Stimulated activated naive CD8-positive, alpha-beta T cell treated with anti-CD3 and anti-CD28 coated beads, Interleukin-15, Interleukin-2, amounts not matched to agents 100 U/mL and 50 U/mL, for 24 hours (primary cell): ENCODE measurements around the gene DMRTA2.
"Not testable (repeated sequence)": the region's sequence is repeated elsewhere in the genome, so short reads cannot be mapped to it uniquely, and the experiment has no call there.

Experiments used
- ATAC-seq: fragments of 150-1000 bp; cut with Tn5 transposase; one replicate; pipeline ENCODE4 v1.10.0; 2021
- DNase-seq: peaks from one replicate; pipeline ENCODE4 v3.0.0; 2021

Gene DMRTA2

GRCh38 chr1:50423670-50424000 lies 392 bp upstream of the DMRTA2 start:
- ATAC-seq (no peak), DNase-seq (peak; percentile 39)

- ATAC-seq (no peak), DNase-seq (no peak)
These were observed 633 bp downstream of the DMRTA2 start for GRCh38 chr1:50422675-50422945.

GRCh38 chr1:50421768-50422674 lies 1.2 kb downstream of the DMRTA2 start:
- no peak for DNase-seq
- no peak for ATAC-seq

GRCh38 chr1:50421366-50421748 lies 1.9 kb downstream of the DMRTA2 start:
- DNase-seq: no peak
- no peak for ATAC-seq

- ATAC-seq: no peak
These were observed 2.4 kb downstream of the DMRTA2 start for GRCh38 chr1:50420689-50421365.

DNA sequence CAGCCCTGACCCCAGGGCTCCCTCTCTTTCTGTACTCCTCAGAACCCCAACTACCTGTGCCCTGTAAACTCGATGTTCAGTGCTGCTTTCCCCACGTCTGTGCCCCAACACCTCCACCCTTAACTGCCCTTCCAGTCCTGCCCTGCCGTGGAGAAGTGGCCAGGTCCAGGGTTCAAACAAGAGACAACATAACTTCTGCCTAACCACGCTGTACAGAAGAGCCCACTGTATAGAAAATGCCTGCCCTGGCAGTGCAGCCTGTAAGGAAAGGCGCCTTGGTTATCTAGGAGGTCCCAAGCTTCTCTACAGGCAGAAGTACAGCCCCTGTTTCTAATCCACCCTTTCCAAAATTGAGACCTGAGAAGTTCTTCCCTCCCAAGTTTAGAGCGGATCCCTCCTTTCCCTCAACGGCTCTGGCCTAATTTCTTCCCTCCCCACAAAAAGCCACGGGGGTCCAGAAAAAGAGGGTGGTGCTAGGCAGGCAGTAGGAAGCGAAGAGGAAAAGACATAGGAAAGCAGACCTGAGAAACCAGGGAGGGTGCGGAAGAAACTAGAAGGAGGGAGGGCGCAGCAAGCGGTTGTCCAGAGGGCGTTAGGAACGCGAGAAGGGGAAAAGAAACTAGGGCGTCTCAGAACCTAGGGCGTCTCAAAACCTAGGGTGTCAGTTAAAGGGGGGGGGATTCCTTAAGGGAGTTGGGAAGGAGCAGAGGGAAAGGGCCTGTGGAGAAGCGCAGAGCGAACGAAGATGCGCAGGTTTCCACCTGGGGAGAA lies 3.2 kb downstream of the DMRTA2 start:
- ATAC-seq (no peak), DNase-seq (no peak)

More at GRCh38 chr1:50420689-50421365, 2.4 kb downstream of the DMRTA2 start:
- peak; percentile 24 for DNase-seq

DNA sequence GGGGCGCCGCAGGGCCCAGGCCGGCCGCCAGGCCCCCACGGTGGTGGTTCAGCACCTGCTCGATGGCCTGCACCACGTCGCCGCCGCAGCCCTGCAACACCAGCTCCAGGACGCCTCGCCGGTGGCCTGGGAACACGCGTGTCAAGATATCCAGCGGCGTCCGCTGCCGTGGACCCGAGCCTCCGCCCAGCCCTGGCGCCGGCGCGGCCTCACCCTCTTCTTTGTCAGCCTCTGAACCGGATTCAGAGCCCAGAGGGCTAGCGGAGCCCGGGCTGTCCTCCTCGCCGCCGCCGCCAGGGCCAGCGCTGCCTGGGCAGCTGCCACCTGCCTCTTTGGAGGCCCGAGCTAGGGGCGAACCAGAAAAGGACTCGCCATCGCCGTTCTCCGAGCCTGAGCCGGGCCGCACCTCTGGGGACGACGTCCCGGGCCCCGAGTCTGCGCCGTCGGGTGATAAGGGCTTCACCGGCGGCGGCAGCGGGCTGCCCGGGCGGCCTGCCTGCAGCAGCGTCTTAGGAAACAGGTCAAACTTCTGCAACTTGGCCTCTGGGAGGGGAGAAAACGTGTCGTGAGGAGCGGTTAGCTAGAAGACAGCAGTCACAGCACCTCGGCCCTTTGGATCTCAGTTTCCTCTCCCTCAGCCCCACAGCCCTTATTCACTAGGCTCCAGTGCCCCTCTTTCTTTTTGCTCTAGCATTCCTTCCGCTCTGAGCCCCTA lies 3.9 kb downstream of the DMRTA2 start:
- DNase-seq (peak; percentile 14), ATAC-seq (no peak)

GRCh38 chr1:50418600-50419109 lies 4.6 kb downstream of the DMRTA2 start:
- DNase-seq: peak; percentile 8
- no peak for ATAC-seq

GRCh38 chr1:50417946-50418599 lies 5.2 kb downstream of the DMRTA2 start:
- DNase-seq: no peak
- no peak for ATAC-seq

DNA sequence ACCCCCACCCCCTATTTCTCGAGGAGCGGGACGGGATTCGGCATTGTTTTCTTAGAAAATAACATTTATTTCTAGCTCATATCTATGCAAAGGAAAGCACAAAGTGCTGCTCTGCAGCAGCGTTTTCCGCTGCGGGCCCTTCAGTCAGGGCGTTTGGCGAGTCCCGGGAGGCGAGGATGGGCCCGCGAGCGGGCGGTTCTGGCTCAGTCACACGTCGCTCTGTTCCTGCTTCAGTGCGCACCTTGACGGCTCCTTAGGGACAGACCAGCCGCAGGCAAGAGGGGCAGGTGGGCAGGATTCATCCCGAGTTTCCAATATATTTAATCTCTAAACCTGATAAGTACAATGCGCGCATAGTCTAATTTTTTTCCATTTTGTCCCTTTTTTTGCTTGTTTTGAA lies 5.7 kb downstream of the DMRTA2 start:
- DNase-seq (no peak), ATAC-seq (no peak)

DNA sequence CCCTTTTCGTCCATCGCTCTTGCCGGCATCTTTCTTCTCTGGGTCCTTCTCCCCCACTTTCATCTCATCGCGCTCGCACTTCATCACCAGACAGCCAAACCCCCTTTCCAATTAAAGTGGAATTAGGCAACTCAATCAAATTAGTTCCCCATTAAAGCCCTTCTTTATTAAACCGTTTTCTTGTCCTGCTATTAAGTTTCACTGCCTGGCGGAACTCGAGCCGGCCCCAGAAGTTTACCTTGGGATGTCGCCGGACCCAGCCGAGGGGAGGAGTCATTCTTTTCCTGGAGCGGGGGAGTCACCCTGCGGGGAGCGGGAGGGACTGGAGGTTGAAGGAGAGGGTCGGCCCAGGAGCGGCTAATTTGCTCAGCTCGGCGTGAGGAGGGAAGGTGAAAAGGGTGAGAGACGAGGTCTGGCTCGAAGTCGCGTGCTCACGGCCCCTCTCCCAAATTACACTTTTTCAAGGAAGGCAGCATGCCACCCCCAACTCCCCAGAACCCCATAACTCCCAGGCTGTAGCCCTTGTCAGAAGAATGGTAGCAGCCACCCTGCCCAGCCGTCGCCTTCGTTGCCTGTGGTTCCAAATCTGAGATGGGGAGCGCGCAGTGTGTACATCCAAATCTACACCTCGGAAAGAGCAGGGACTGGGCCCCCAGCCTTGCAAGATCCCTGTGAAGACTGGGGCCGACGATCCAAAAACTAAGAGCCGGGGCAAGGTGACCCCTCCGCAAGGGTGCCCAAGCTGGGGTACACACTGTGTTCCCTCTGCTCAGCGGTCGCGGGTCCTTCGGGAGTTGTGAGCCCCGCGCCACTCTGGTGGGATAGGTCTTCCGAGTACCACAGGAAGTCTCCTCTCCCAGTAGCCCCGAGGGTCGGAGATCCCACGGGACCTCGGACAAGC lies 6.4 kb downstream of the DMRTA2 start:
- DNase-seq (no peak), ATAC-seq (no peak)

GRCh38 chr1:50416150-50416527 lies 7.1 kb downstream of the DMRTA2 start:
- no peak for DNase-seq

DNA sequence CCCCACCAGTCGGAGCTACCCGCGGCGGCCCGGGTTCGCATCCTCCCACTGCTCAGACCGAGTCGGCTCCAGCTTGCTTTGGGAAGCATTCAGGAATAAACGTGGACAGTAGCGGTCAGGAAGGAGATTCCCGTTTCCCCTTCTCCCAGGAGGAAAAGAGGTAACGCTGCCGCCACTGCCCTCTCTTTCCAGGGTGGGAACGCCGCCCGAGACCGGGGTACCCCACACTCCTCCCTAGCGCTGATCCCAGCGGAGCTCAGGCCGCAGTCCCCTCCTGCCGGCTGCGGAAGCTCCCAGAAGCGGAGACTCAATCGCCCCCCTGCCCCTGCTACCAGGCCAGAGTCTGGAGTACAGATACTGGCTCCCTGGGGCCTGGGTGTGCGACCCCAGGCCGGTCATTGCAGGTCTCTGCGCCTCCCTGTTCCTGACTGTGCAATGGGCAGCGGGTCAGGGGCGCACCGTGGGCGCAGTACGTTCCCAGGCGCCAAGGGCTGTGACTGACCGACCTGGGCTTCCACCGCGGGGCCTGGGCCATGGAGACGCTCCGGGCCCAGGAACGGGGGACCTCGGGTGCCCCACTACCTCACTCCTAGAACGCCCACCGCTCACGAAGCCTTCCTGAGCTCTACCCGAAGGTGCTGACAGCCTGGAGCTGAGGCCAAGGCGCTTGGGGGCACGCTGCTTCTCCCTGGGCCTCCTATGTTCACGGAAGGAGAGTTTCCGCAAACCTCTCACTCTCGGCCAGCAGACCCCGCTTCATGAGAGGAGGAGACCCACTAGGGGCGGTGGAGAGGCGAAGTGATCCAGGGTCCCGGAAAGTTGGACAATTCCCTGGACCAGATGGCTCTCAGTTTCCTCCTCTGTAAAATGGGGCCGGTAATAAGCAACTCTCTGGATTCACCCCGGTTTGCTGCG lies 7.8 kb downstream of the DMRTA2 start:
- DNase-seq: no peak

More at GRCh38 chr1:50416150-50416527, 7.1 kb downstream of the DMRTA2 start:
- ATAC-seq: no peak

GRCh38 chr1:50414853-50415234 lies 8.4 kb downstream of the DMRTA2 start:
- ATAC-seq: no peak
- DNase-seq: no peak

More for the DNA sequence above, 7.8 kb downstream of the DMRTA2 start:
- ATAC-seq: no peak

DNA sequence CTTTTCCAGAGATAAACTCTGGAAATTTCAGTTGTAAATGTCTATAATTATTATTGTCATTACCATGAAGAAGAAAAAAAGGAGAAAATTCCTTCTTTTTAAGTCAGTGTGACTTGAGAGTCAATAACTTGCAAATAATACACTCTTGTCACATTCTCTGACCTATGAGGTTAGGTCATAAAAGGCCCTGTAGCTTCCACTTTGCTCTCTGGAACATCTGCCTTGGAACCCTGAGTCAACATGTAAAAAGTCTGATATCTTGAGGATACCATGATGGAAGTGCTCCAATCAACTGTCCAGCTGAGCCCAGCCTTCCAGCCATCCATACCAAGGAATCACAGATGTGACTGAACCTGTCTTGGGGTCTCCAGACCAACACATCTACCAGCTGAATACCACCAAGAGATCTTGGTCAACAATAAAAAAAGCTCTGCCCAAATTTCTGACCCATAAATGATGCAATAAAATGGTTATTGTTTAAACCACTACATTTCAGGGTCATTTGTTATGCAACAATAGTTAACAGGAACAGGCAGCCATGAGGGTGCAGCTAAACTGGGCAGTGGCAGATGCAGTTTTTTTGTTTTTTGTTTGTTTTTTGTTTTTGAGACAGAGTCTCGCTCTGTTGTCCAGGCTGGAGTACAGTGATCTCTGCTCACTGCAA lies 10.3 kb downstream of the DMRTA2 start:
- no peak for ATAC-seq
- no peak for DNase-seq

GRCh38 chr1:50405814-50406213 lies 17.4 kb downstream of the DMRTA2 start:
- no peak for ATAC-seq
- no peak for DNase-seq

- ATAC-seq (no peak), DNase-seq (no peak)
These were observed 29.6 kb downstream of the DMRTA2 start for GRCh38 chr1:50393522-50394120.

- ATAC-seq, DNase-seq: not testable (repeated sequence)
These were observed 41.7 kb downstream of the DMRTA2 start for GRCh38 chr1:50381551-50381950.

GRCh38 chr1:50378770-50379169 lies 44.5 kb downstream of the DMRTA2 start:
- ATAC-seq (no peak), DNase-seq (no peak)
